GM21447 (cell line): ENCODE results near the gene OR2F1.

ENCODE experiments used
- ATAC-seq: cut with Tn5 transposase; IDR thresholded peaks from one replicate; pipeline ENCODE4 v1.9.1; 2021; ENCODE audit not compliant: unreplicated experiment

Gene OR2F1

DNA sequence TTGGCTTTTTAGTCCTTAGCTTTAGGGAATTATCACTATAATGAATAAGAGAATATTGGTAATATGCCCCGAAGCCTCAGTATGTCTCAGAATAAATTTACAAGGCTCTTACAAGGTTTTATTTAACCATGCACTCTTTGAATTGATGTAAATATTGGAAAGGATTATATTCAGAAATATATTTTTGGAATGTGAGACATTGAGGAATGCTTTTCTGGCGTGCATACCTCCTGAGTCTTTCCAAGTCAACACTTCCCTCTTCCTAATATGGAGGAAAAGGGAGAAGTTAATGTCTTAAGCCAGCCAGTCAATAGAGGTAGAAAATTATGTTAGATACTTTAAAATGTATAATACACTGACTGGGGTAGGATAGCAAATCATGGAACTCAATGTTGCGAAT is 1.2 kb upstream of the OR2F1 start:
- ATAC-seq, result no peak

DNA sequence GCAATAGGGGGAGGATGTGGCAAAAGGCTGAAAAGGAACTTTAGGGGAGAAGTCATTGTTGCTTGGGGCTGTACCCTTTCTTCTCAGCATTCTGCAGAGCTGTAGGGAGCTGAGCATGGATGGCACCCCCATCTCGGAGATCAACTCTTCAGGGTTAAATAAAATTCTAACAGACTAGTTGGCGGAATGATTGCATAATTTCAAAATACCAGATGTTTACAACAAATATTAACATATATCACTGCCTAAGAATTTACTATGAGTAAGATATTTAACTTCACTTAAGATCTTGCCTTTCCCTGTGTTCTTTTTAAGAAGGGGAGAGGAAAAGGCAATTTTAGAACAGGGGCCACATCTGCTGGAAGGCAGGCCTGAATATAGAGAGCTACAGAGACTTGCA is 509 bp upstream of the OR2F1 start:
- ATAC-seq, result no peak

DNA sequence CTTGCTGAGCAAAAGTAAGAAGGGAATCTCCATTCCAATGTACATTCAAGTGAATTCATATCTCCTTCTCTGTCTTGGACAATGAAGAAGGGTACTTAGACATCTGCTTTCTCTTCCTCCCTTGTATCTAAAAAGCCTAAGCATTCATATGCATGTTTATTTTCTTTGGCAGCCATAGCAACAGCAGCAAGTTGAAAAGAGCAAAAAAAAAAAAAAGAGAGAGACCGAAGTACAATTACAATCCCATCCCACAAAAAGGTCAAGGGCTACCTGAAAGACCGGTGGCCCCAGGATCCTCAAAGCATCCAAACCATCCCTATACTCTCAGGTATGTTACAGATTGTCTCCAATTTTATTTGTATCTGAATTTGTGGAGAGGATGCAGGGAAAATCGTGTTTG is 4.1 kb downstream of the OR2F1 start:
- no peak for ATAC-seq

DNA sequence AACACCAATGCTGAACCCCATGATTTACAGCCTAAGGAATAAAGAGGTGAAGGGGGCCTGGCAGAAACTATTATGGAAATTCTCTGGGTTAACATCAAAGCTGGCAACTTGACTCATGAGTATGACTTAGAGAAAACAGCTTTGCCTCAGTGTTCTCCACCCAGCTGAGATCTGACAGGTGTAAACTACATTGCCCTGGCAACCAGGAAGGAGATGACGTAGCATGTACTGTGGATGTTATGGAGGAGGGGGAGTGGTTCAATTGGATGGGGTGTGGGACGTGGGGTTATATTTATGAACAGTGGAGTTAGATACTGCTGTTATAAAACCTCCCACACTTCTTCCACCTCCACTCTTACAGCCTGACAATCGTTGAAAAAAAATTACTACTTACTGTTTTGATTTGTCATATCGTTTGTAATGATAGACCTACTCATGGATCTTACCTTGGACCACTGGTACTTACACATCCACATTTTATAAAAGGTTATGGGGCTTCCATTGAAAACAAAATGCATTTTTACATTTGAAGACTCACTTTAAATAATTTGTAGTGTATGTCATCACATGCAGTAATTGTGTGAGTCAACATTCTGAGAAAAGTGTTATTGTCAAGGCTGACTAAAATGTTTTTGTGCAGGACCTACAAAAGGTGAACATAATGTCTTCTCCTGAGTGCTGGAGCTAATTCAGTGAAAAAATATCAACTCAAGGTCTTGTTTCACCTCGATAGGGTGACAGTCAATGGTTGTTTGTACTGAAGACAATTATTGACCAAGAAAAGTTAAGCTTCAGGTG is 6.4 kb downstream of the OR2F1 start:
- no peak for ATAC-seq

DNA sequence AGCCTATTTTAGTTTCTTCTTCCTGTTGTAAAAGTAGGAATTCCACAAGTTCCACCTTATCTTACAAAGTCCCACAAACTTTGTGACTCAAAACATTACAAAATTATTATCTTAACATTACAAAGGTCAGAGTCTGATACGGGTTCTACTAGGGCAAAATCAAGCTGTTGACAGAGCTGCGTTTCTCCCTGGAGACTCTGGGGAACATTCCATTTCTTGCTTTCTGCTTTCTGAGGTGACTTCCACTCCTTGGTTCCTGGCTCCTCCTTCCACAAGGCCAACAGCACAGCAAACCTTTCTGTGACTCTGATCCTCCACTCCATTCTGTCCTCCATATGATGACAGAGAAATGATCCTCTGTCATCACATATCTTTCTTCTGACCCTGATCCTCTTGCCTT is 10.6 kb downstream of the OR2F1 start:
- no peak for ATAC-seq

DNA sequence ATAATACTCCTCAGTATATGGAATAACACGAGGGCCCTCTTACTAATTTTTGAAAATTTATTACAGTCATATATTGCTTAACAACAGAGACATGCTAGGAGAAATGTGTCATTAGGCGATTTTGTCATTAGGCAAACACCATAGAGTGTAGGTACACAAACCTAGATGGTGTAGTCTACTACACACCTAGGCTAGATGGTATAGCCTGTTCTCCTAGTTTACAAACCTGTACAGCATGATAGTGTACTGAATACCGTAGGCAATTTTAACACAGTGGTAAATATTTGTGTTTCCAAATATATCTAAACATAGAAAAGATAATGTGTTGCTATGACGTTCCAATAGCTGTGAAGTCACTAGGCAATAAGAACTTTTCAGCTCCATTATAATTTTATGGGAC is 12.8 kb downstream of the OR2F1 start:
- ATAC-seq, result no peak

DNA sequence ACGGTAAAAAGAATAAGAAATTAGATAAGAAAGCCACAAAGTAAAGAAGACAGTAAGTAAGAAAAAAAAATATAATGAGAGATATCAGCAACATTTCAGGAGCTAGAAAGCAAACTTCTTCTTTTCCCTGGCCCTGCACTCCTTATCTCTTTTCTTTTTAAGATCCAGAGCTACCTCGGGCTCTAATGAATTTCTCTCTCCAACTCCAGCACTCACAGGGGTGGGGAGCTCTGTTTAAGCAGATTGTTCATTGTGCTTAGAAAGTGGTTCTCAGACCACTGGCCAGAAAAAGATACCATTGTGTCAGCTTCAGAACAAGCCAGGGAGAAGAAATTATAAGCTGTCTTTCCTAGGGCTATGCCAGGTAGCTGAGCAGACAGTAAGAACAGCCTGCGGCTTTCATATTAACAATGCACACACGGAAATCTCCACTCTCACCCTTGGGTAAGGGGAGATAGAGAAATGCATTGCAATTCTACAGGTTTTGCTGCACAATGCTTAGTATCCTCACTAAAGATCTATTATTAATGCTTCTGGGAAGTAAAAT is 19.3 kb downstream of the OR2F1 start:
- ATAC-seq, result no peak

DNA sequence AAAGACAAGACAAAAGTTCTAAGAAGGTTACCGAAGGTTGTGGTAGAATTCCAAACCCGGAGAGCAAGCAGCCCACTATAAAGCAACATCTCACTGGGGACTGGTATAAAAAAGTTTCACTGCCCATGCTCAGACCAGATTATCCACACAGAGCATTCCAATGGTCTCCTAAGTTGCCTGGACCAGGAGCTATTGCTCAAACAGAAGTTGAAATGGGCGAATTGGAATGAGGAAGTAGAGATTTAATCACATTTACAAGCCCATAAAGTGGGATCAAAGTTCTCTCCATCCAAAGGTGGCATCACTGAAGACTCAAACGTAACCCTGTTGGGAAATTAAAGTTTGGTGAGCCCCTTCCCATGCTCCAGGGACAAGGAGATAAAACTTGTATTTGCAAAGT is 19.8 kb downstream of the OR2F1 start:
- ATAC-seq, result no peak

DNA sequence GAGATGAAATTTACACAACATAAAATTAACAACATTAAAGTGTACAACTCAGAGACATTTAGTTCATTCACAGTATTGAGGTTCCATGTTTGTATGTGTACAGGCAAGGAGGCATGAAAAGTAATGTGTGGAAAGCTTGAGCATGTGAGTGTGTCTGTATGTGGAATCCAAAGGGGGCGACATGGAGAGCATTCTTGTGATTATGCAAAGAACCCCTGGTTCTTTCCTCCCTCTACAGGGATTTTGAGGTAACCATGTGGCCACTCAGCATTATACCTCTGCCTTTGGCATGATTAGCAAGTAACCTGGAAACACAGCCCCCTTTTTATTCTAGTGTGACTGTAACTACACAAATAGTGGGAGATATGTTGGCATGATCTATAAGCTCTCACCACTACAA is 21.0 kb downstream of the OR2F1 start:
- ATAC-seq, result no peak

DNA sequence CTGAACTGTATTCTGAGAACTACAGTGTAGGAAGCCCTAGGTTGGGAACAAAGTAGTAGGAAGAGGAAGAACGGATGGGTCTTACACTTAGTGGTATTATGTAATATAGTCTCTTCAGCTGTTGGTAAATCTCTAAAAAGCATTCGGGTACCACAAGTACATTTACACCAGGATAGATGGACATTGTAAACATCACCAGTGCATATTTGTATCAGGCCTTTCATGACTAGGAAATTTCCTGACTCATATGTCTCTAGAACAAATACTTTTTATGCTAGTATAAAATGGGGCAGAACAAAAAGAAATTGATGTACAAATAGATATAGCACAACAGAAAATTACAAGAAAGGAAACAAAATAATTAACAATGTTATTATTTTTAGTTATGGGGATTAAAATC is 23.9 kb downstream of the OR2F1 start:
- ATAC-seq, result no peak

DNA sequence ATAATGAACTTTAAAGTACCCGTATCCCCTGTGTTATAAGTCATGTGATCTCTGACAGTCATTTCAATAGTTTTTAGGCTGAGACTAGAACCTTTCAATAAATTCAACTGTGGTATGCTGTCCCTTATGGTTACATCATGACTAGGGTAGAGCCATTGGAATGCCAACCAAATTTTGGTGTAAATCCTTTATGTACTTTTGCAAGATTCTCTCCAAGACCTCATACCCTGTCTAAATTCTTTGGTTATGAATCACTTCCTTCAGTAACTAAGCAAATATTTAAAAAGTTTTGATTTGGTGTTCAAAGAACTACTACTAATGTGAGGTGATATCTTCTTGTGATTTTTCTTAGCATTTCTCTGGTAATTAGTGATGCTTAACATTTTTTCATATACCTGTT is 24.7 kb downstream of the OR2F1 start:
- no peak for ATAC-seq

DNA sequence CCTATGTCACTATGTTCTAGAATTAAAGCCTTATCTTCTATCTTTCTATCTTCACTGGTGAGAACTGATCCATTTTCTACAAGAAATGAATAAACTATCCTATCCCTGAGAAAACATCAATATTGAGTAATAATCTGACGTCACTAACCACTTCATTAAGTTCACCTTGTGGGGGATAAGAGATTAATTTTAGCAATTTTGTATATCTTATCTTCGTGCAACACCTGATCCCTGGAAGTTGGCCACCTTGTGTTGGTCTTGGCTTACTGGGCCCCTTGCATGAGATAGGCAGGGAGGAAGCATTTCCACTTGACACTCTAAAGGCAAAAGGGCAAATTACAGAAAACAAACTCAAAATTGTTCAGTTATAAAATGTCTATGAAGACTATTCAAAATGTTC is 25.4 kb downstream of the OR2F1 start:
- ATAC-seq, result no peak

DNA sequence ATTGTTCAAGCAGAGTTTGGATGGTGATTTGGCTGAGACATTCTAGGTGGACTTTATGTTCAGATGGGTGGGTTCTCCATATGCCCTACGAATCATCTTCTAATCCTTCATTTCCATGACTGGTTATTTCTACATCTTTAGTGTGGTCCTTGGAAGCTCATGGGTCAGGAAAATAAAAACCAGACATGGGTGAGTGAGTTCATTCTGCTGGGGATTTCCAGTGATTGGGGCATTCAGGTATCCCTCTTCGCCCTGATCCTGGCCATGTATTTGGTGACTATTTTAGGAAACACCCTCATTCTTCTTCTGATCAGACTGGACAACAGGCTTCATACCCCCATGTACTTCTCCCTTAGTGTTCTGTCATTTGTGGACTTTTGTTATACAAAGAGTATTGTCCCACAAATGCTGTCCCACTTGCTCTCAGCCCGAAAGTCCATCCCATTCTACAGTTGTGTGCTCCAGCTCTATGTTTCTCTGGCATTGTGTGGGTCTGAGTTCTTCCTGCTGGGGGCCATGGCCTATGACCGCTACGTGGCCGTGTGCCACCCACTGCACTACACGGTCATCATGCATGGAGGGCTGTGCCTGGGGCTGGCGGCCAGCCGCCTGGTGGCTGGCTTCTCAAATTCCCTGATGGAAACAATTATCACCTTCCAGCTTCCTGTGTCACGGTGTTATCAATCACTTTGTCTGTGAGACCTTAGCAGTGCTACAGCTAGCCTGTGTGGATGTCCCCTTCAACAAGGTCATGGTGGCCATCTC is 26.3 kb downstream of the OR2F1 start:
- no peak for ATAC-seq

DNA sequence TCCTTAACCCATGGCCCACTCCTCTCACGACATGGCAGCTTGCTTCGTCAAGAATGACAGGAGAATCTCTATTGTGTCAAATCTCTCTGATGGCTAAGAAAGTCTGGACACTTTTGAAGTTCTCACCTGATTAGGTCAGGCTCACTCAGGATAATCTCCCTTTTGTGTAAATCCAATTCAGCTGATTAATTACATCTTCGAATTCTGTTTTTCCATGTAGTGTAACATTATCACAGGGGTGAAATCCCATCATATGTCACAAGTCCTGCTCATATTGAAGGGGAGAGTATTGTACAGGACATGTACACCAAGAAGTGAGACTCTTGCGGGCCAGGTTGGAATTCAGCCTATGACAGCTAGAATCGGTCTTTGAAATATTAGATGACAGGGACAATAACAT is 29.3 kb downstream of the OR2F1 start:
- no peak for ATAC-seq

DNA sequence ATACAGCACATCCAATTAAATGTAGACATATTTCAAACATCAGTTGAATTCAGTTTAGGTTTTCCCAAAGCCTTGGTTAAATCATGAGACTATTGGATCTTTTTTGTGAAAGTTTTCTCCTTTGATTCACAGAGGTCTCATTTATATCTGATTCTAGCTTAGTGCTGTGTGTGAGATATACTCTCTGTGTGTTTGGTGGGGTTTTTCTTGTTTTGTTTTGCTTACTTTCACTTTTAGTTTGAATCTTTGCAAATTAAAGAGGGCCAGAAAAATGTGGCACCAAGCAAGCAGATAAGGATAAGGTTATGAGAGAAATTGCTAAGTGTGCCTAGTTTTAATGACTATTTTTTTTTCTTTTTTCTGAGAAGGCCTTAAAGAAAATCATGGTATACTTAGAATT is 32.9 kb downstream of the OR2F1 start:
- ATAC-seq, result no peak

DNA sequence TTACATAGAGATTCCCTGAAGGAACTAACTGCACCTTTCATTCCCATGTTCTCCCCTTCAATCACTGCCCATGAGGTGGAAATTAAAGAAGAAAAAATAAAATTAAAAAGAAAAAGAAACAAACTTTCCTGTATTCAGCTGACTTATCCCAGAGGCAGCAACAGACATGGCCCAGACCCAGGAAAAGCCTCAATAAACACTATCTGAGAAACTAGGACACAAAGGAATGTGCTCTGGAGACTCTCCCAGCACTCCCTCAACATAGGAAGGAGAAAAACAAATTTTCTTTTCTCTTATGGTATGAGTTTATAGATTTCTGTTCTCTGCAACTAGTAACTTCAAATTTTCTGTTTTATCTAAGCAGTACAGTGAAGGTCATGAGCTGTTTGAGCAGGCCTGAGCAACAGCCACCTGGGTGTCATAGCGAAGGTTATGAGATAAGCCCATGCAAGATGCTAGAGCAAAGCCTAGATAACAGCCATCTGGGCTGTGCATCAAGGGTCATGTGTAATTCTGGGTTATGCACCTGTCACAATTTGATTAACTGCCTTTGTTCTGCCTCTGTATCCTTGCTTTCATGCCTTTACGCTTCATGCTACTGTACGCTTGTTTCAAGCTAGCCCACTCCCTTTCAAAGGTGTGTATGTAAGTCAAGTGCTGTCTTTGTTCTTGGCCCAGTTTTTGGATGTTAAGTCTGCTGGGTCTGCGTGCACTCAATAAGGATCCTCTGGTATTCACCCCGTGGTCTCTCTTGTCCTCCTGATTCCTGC is 34.5 kb downstream of the OR2F1 start:
- ATAC-seq, result no peak

DNA sequence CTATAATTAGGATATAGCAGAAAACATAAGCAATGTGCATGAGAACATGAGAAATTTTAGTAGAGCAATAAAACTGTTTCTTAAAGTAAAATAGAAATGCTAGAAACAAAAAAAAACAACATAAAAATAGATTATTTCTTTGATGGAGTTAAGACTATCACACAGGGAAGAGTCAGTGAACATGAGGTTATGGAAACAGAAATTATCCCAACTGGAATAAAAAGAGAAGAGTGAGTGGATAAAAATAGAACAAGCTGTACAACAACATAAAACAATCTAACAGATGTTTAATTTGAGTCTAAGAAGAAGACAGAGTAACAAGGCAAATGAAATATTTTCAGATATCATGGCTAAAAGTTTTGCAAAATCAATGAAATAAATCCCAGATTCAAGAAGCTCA is 38.0 kb downstream of the OR2F1 start:
- no peak for ATAC-seq

DNA sequence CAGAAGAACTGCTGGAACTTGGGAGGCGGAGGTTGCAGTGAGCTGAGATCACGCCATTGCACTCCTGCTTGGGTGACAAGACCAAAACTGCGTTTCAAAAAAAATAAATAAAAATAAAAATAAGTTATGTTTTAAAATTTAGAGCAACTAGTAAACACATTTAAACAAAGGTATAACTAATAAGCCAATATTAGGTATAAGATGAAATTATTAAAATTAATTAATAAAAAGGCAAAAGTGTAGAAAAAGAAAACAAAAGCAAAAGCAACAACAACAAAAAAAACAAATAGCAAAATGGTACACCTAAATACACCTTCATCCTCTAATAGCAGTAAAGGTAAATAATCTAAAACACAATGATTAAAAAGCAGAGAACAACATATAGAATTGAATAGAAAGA is 39.3 kb downstream of the OR2F1 start:
- no peak for ATAC-seq

DNA sequence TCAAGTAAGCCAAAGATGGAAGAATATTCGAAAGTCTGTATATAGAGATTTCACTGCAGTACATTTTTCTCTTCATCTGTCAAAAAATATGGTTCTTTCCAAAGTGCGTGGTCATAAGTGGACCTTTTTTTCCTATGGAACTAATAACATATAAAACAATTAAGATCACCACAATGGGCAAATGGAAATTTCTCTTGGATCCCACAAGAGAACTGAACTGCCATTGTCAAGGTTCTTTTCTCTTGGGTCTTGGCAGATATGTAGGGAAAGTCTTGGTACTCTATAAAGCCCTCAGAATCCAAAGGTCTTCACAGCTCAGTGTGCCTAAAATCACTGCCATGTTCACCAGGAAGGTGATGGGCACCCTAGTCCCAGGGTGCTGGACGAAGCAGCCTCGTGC is 45.4 kb downstream of the OR2F1 start, which contains the start of gene OR6B1:
Gene OR6B1, plus strand, starts transcription at position 301 of the 400 bp plus-strand sequence. CDS start 3,677 bp downstream, outside the sequence.
- no peak for ATAC-seq

DNA sequence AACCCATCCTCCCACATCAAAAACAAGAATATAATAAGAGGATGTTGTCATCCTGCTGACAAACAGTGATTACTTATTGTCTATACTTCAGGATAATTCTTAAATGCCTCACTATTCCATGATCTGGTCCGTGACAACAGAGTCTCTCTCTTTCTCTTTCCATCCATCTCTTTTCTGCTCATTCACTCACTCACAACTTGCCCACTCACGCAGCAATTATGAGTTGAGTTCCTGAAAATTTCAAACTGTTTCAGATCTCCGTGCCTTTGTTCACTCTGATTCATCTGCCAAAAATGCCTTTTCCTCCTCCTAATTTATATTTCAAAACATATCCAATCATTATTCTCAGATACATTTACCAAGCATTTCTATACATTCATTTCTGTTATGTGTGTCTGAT is 46.9 kb downstream of the OR2F1 start:
- no peak for ATAC-seq

DNA sequence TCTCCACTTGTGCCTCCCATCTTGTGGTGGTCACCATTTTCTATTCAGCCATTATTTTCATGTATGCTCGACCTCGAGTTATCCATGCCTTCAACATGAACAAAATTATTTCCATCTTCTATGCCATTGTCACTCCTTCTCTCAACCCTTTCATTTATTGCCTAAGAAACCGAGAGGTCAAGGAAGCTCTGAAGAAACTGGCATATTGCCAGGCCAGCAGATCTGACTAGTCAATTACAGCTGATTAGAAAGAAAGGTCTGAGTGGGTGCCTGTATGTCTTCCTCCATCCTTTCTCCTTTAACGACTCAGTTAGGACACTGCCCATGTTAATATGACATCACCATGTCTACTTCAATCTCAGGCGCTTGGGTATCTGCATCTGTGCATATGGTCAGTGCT is 50.1 kb downstream of the OR2F1 start:
- no peak for ATAC-seq
